ENCODE results near the gene PLEKHB1. TPM values are rescaled to one million over a fixed set of nuclear protein-coding genes. Genes with fewer than 3 reads are reported as not detected.

The PLEKHB1 gene
- total and polyA plus RNA-seq, 4 donors = 8.1 to 38.8 (median 11.9) TPM

DNA sequence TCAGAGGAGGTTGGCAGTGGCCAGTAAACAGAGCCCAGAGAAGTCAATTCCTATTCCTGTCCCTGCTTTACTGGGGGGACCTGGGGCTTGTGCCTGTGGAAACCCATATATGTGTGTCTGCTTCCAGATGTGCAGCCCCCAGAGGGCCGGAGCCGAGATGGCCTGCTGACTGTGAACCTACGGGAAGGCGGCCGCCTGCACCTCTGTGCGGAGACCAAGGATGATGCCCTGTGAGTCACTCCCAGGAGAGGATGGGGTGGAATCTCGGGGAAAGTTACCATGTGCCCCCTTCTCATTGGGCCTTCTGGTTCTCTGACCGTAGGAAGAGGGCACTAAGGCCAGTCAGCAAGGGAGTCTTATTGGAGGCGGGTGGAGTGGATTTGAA, 5.3 kb downstream of the PLEKHB1 start:
- Histone ChIP-seq H3K36me3 (ENCODE audit: control insufficient read depth in 4 of 4, insufficient read depth in 4 of 4, low read length in 4 of 4) (no peaks in the 10 kb centered on the region), H3K9ac (ENCODE audit: insufficient read depth in 1 of 2, low read length in 2 of 2) (no peak overlapping the region), H3K4me3 (no peak overlapping the region), H3K9me3 (ENCODE audit: control insufficient read depth in 4 of 4, insufficient read depth in 3 of 4, low read length in 3 of 4) (no peaks in the 10 kb centered on the region), H3K4me1 (ENCODE audit: control insufficient read depth in 5 of 5, insufficient read depth in 5 of 5, low read length in 5 of 5) (peaks cover 0 to 6% (median 2%) of the 10 kb centered on the region in 5 donors), H3K27ac (ENCODE audit: low read depth in 1 of 2, low read length in 1 of 2) (no peak overlapping the region), H3K27me3 (ENCODE audit: control insufficient read depth in 3 of 3, insufficient read depth in 3 of 3, low read length in 2 of 3) (peaks cover 0 to 5% (median 0%) of the 10 kb centered on the region in 3 donors)
- TF ChIP-seq, protein P1, sequence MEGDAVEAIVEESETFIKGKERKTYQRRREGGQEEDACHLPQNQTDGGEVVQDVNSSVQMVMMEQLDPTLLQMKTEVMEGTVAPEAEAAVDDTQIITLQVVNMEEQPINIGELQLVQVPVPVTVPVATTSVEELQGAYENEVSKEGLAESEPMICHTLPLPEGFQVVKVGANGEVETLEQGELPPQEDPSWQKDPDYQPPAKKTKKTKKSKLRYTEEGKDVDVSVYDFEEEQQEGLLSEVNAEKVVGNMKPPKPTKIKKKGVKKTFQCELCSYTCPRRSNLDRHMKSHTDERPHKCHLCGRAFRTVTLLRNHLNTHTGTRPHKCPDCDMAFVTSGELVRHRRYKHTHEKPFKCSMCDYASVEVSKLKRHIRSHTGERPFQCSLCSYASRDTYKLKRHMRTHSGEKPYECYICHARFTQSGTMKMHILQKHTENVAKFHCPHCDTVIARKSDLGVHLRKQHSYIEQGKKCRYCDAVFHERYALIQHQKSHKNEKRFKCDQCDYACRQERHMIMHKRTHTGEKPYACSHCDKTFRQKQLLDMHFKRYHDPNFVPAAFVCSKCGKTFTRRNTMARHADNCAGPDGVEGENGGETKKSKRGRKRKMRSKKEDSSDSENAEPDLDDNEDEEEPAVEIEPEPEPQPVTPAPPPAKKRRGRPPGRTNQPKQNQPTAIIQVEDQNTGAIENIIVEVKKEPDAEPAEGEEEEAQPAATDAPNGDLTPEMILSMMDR (IDR thresholded peaks at IDR 0.05; ENCODE audit: control extremely low read depth, extremely low read depth) = no peak
- ATAC-seq (ENCODE audit: insufficient read depth, low FRiP score) (no peak), DNase-seq (no peak)
- 95 to 96% methylated on average over 9 of the region's 9 CpGs for WGBS, 2 donors

DNA sequence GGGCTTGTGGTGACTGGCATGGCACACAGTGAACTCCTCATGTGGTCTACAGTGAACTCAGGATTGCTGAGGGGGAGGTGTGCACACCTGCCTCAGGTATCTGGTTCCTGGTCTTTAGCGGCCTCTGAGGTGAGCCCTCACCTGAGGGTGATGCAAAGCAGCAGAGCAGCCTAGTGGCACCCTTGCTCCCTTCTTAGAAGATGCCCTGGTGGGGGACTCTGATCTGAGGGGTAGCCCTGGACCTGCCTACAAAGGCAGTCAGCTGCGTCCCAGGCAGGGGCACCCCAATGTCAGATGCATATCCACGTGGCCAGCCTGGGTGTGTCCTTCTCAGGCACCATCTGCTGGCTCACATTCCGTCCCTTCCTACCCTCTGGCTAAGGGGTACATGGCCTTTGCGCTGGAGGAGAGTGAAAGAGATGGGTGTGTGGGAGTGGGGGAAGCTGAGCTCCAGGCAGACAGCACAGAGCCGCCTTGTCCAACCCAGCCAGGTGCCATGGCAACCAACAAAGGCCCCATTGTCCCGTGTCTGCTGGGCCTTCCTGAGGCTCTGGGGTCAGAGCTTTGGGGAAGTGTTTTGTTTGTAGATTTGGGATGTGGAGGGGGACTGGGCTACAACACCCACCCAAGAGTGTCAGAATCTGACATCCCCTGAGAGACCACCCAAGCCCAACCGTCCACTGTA, 5.8 kb downstream of the PLEKHB1 start:
- H3K27ac ChIP-seq (ENCODE audit: low read depth in 1 of 2, low read length in 1 of 2) = no peak overlapping the region
- 58 to 77% methylated on average over 8 of the region's 8 CpGs for WGBS, 2 donors
- TF ChIP-seq, protein P1 (IDR thresholded peaks at IDR 0.05; ENCODE audit: control extremely low read depth, extremely low read depth) = no peak
- H3K9me3 ChIP-seq (ENCODE audit: control insufficient read depth in 4 of 4, insufficient read depth in 3 of 4, low read length in 3 of 4) = no peaks in the 10 kb centered on the region
- no peak overlapping the region for H3K4me3 ChIP-seq
- peaks cover 0 to 2% (median under 1%) of the 10 kb centered on the region in 5 donors for H3K4me1 ChIP-seq (ENCODE audit: control insufficient read depth in 5 of 5, insufficient read depth in 5 of 5, low read length in 5 of 5)
- H3K9ac ChIP-seq (ENCODE audit: insufficient read depth in 1 of 2, low read length in 2 of 2) = no peak overlapping the region
- ATAC-seq (ENCODE audit: insufficient read depth, low FRiP score) (no peak), DNase-seq (peak; percentile 30 to 66 (median 64))
- H3K36me3 ChIP-seq (ENCODE audit: control insufficient read depth in 4 of 4, insufficient read depth in 4 of 4, low read length in 4 of 4) = no peaks in the 10 kb centered on the region
- H3K27me3 ChIP-seq (ENCODE audit: control insufficient read depth in 3 of 3, insufficient read depth in 3 of 3, low read length in 2 of 3) = no peaks in the 10 kb centered on the region

GRCh38 chr11:73652856-73653559, 6.6 kb downstream of the PLEKHB1 start:
- H3K4me1 ChIP-seq (ENCODE audit: control insufficient read depth in 5 of 5, insufficient read depth in 5 of 5, low read length in 5 of 5) = peaks cover 0 to 2% (median 0%) of the 10 kb centered on the region in 5 donors
- ATAC-seq (ENCODE audit: insufficient read depth, low FRiP score) = no peak

More at GRCh38 chr11:73652856-73653559, 6.6 kb downstream of the PLEKHB1 start:
- no peaks in the 10 kb centered on the region for H3K9me3 ChIP-seq (ENCODE audit: control insufficient read depth in 4 of 4, insufficient read depth in 3 of 4, low read length in 3 of 4)
- no peaks in the 10 kb centered on the region for H3K27me3 ChIP-seq (ENCODE audit: control insufficient read depth in 3 of 3, insufficient read depth in 3 of 3, low read length in 2 of 3)
- no peaks in the 10 kb centered on the region for H3K36me3 ChIP-seq (ENCODE audit: control insufficient read depth in 4 of 4, insufficient read depth in 4 of 4, low read length in 4 of 4)
- no peak overlapping the region for H3K27ac ChIP-seq (ENCODE audit: low read depth in 1 of 2, low read length in 1 of 2)
- no peak overlapping the region for H3K4me3 ChIP-seq
- TF ChIP-seq, protein P1 (IDR thresholded peaks at IDR 0.05; ENCODE audit: control extremely low read depth, extremely low read depth) = no peak
- WGBS, 2 donors = 90 to 93% methylated on average over 6 of the region's 6 CpGs
- no peak overlapping the region for H3K9ac ChIP-seq (ENCODE audit: insufficient read depth in 1 of 2, low read length in 2 of 2)
- DNase-seq = no peak

Measured in lung (tissue), 12 donors.